GM19193 (cell line): ENCODE data around the gene ERN1.

Source experiments
- POLR2A ChIP-seq: IDR thresholded peaks from 4 replicates; pipeline ENCODE4 v1.6.1; 2011; ENCODE audit not compliant: insufficient read depth, insufficient read length; ENCODE audit errors: extremely low read depth

Gene ERN1

DNA sequence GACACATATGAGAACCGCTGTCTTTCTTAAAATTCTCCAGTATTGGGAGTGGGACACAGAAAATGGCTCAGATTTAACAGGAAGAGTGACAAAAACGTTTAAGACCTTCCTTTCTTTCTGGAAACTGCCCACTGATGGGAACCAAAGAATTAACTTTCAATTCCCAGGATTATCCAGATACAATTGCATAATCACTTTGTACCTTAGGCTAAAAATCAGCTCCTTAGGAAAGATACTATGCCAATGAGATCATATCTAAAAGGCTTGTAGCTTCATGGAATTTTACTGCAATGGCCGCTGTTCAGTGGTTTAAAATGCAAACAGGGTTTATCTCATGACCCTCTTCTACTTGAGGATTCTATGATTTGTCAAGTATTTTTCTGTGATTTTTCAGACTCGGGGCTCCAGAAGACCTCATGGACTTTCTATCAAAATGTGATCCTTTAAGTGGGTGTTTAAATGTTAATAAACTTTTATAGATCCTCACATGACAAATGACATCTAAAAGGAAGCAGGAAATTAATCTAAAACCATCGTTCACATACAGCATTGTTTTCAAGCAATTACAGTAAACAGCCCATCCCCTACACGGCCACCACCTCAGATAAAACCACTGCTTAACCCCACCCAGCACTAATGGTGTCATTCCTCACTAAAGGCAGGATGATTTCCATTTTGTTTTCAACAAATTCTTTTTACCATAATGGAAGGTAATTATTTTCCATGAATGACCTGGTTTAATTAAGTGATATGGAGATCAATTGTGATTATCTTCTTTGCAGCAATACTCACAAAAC, 31.6 kb upstream of the ERN1 start:
- no peak for TF ChIP-seq POLR2A

DNA sequence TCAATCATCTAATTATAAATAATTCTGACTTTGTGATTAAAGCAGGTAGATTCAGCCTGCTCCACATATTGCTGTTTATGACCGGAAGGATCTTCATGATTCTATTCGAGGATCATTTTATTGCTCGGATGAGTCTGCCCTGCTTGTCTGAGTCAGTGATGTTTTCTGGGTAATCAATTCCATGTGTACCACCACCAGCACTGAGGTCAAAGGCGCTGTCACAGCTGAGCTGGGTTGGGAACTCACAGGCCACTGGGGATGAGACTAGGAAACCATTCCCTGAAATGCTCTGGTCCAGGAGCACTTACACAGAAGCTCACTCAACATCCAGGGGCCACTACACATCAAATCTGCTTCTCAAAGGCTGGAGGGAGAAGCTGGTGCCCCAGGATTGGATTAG, 30.4 kb upstream of the ERN1 start:
- no peak for TF ChIP-seq POLR2A

DNA sequence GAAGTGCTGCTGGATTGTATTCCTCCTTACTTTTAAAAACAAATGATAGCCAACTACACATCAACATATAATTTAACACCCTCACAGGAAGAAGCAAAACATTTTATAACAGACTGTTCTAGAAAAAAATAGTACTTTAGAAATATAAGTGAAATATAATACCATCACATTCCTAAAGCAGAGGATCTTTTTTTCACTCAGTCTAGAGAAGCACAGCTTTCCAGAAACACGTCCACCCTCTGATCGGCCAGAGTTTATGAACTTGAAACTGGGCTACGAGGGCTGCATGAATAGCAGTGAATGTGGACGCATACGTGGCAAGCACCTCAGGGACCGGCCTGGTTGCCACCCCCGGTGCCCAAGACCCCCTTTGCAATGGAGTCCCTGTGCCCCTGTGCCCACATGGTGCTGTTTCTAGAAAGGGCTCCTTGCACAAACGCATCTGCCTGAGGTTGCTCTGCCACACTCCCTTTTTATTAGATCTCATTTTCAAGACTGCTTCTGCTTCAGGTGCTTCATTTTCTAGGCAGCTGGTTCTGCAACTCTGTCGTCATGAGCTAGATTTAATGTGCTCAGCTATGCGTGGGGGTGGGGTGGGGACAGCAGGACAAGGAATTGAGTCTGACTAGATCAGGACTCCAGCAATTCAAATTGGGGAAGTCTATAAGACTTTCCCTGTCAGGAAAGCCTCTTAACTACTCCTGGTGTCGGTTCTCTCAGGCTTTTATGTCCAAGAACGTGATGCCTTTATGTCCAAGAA, 29.1 kb upstream of the ERN1 start:
- TF ChIP-seq POLR2A = no peak

DNA sequence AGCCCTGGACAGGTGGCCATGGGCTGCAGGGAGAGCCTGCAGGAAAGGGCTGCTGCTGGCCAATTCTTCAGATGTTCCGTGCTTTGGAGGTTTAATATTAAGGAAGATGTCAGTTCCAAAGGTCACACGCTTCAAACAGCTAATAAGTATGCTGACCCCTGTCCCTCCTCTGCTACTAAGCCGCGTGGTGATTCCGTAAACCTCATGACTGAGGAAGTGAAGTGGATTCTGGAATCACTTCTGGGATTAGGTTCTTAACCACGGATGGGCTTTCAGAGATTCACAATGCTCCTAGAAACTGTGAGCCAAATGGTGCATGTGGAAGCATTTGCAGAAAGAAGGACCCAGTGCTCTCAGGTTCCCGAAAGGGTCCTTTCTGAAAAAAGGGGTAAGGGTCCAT, 28.5 kb upstream of the ERN1 start:
- no peak for TF ChIP-seq POLR2A

DNA sequence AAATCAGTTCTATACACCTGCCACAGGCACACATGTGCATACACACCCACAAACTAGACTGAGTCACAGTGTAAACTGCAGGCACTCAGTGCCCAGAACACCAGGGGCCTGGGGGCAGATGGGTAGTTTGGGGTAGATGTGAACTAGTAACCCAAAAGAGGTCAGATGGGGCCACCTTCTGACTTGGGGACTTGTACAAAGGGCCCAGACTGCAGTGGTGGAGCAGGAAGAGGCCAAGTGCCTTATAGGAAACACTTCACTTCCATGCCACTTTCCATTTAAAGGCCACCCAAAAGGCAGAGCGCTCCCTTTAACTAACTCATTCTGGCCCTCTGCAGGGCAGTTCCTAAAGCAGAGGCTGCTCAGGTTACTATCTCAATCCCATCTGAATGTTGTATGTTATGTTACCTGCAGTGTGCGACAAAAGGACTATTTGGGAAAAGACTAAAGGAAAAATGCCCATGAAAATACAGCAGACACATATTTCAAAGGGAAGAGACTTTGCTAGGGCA, 27.8 kb upstream of the ERN1 start:
- no peak for TF ChIP-seq POLR2A

DNA sequence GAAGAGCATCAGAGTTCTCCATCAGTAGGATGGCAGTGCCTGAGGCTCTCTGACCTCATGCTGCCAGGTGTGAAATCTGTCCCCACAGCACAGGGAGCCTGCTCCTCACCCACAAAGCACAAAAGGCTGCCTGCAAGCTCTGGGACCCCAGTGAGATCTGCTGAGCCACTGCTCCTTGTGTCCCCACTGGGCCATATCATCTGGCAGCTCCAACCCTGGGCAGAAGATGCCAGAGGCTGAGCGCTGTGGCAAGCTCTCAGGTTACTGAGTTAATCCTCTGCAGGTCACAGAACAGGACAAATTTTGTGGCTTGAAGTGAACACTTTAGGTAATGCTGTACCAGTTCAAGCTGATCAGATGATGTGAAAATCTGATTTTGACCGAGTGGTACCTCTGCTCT, 26.7 kb upstream of the ERN1 start:
- no peak for TF ChIP-seq POLR2A

DNA sequence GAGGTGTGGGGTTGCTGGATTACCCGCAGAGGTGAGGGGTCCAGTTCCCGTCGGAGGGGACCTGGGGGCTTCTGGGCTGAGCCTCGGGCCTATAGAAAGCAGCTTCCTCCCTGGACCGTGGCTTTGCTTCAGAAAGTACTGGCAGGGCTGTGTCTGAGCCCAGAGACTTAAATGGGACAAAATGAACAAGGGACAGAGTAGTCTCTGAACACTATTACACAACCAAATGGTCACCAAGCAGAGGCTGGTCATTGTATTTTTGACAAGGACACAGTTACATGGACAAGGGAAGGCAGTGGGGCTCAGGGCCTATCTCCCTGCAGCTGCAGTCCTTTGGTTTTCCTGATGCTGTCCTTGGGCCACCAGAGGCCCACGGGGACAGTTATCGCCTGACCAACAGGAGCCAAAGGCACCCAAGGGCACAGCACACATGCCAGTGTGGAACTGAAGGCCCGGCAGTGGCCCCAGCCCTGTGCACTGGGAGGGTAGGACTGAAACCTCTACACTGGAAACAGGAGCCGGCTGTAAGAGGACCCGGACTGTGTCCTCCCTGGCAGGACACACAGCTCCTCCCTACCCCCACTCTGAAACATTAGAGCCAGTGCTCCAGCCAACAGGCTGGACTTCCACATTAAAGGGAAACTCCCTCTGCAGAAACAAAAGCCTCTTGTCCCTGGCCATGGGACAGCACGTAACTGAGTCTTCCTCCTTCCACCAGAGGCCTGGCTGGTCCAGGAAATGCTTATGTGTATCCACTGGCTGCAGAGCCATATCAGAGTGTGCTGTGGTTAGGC, 26.0 kb upstream of the ERN1 start:
- TF ChIP-seq POLR2A = no peak

DNA sequence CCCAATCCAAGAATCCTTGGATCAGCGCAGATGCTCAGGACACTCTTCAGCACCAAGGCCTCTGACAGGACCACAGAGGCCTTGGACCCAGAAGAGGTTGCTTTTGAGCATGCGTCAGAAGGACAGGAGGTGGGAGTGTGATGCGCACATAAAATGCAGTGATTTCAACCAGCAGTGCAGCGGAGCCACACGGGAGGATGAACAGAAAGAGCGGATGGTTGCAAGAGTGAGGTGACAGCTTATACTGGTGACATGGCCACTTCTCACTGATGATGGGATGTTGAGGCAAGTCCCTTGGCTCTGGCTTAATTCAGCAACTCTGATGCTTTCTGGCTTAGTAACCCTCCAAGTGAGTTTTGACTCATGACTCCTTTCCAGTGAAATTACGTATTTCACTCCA, 25.2 kb upstream of the ERN1 start:
- no peak for TF ChIP-seq POLR2A

DNA sequence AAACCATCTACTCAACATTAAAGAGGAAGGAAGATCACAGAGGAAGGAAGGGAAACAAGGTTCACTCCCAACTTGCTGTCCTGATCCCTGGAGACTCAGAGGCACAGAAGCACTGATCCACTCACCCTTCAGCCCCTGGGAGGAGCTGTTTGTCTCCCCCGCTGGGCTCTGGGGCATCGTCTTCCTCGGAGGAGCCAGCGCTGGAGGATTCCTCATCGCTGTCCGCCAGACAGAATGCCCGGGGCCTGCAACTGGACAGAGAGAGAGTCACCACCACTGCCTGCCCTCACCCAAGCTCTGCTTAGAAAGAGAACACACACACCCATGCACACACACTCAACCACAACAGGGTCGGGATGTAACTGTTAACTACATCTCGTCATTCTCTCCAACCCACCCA, 24.8 kb upstream of the ERN1 start:
- no peak for TF ChIP-seq POLR2A

DNA sequence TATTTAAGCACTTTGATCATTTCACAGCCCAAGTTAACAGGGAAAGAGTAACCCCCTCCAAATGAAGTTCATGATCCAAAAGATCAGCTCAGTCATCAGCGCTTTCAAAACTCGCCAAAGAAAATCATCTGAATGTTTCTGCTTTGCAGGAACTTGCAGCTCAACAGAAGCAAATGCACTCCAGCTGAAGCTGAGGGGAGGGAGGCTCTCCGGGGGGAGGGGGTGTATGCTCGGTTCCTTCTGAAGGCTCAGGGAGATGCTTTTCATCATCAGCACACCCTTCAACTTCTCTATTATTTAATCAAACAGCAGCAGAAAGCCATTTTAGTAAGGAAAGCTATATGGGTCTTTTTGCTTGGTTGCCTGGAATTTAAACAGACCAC, 24.4 kb upstream of the ERN1 start:
- no peak for TF ChIP-seq POLR2A

DNA sequence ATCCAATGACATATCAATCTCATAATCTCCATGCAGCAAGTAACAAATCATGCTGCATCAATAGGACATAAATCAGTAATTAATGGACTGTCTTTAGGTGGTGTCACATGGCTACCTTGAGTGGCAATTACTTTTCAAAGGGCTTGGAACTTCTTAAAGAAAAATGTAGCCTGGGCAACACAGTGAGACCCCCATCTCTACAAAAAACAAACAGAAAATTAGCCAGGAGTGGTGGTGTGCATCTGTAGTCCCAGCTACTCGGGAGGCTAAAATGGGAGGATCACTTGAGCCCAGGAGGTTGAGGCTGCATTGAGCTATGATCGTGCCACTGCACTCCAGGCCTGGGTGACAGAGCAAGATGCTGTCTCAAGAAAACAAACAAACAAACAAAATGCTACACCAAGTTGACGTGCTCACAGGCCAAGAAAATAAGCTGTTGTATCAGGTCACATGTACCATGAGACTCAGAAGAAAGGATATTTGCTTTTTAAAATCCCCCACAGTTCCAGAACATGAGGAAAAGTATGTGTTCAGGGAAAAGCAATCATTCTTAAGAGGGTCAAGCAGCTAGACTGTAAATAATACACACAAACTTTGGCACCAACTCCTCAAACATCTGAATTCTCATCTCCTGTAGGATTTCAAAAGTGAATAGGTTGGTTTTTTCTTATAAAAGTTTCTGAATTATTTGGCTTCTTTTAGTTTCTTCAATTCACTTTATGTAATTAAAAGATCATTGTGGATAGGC, 23.8 kb upstream of the ERN1 start:
- TF ChIP-seq POLR2A = no peak

DNA sequence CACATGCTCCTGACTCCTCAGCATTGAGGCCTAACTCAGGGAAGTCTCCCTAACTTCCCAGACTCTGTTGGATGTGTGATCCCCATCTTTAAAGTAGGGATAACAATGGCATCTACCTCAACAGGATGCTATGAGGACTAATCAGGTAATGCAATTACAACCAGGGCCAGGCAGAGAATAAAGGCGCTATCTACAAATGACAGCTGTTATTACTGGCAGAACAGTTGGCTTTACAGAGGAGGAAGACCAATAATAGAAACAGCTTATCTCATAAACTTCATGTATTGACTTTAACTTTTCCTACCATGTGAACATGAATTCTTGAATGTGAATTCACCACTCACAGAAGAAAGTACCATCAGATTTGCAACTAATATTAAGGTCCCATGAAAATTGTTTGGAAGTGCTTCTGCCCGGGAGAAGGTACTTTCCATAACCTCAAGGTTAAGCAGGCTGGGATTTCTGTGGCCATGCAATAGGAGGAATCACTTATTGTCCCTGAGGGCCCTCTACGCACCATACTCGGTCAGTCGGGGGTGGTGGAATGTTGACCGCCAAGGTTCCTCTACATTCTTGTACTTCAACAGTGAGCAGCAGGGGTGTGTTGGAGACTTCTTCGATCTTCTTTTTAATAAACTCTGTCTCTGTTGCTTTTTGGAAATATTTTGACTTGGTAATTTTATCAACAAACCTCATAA, 22.6 kb upstream of the ERN1 start:
- no peak for TF ChIP-seq POLR2A

DNA sequence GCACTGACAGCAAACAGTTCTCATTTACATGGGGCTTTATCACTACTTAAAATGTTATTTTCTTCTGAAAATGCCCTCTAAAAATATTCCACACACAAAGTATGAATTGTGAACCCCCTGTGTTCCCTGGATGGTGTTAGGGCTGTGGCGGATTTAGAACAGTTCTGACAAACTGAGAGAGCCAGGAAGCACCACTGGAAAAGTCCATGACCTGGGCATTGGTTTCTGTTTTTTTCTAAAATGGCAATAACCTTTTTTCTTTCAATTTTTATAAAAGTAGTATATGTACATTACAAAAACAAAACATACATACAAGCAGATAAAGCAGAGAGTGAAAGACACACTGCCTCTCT, 21.0 kb upstream of the ERN1 start:
- TF ChIP-seq POLR2A = no peak

DNA sequence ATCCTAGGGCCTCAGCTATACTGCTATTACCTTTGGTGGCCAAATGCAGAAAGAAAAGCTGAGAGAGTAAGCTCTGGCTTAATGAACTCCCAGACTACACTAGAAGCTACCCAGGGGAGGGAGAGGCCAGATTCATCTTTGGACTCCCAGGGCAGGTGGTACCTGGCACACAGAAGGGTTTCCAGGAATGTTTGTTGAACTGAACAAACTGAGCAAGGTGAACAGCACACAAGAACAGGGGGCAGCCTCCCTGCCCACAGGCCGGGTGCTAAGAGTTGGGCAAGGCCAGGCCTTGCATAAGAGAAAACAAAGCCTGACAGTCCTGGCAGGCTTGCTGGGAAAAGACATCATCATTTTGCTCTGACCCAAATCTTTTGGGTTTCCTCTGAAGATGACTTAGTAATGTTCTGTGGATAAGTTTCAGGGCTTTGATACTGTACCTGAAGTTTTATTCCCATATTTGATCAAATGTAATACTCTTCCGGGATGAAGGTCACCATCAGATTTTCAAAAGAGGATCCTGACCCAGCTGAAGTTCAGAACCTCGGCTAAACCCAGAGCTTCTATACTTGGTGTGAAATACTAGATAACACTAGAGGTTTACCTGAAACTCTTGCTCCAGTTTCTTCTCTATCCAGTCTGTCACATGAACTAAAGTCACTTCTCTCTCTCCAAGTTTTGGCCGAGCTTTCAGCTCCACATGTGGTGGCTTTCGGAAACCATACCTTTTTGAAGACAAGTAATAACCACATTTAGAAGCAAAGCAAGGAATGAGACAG, 20.5 kb upstream of the ERN1 start:
- no peak for TF ChIP-seq POLR2A

DNA sequence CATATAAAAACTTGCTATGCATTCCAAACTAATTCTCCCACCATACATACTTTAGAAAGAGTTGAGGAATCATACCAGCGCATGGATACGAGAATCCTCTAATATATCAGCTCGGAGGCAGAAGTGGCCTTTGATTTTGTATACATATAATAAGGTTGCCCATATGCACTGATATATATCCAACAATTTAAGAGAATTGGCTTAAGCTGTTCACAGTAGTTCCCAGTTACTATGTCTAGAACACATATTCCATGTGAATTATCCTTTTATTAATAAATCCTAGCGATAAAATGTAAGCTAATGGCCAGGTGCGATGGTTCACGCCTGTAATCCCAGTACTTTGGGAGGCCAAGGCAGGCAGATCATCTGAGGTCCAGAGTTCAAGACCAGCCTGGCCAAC, 19.3 kb upstream of the ERN1 start:
- TF ChIP-seq POLR2A = no peak
